HuH-7.5 (cell line): ENCODE results near the gene HYAL2.

Experiments used
- DNase-seq: peaks from one replicate; pipeline ENCODE4 v3.0.0; 2011; ENCODE audit warnings: low spot score

HYAL2 gene, protein sequence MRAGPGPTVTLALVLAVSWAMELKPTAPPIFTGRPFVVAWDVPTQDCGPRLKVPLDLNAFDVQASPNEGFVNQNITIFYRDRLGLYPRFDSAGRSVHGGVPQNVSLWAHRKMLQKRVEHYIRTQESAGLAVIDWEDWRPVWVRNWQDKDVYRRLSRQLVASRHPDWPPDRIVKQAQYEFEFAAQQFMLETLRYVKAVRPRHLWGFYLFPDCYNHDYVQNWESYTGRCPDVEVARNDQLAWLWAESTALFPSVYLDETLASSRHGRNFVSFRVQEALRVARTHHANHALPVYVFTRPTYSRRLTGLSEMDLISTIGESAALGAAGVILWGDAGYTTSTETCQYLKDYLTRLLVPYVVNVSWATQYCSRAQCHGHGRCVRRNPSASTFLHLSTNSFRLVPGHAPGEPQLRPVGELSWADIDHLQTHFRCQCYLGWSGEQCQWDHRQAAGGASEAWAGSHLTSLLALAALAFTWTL

DNA sequence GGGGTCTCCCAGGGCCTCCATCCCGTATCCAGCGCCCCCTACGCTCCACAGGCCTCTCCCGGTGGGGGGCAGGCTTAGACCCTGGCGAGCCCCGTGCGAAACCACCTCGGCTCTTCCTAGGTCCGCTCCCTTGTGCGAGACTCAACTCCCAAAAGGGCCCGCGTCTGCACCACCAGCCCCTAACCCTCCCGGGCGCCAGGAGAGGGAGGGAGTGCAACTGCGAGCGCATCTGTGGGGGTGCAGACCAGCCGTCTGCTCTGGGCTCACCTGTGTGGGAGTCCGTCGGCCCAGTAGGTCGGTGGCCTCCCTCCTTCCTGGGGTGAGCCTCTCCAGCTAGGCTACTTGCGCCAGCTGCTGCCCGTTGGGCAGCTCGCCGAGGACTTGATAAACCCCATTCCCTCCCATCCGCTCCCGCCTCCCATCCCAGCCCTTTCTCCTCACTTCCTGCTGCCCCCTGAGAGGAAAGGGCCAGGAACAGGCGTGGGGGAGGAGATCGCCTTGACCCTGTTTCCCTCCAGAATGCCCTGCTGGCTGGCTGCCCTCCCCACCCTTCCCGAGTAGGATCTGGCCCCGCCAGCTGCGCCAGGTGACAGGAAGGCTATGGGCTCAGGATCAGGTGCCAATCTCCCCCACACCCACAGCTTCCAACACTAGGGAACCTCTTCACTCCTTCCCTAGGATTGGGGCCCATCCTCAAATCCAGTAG lies at the start of gene HYAL2:
TSS of gene HYAL2 (minus strand) at position 360 of the 706 bp plus-strand sequence. CDS start 2,256 bp downstream, outside the sequence.
- no peak for DNase-seq

DNA sequence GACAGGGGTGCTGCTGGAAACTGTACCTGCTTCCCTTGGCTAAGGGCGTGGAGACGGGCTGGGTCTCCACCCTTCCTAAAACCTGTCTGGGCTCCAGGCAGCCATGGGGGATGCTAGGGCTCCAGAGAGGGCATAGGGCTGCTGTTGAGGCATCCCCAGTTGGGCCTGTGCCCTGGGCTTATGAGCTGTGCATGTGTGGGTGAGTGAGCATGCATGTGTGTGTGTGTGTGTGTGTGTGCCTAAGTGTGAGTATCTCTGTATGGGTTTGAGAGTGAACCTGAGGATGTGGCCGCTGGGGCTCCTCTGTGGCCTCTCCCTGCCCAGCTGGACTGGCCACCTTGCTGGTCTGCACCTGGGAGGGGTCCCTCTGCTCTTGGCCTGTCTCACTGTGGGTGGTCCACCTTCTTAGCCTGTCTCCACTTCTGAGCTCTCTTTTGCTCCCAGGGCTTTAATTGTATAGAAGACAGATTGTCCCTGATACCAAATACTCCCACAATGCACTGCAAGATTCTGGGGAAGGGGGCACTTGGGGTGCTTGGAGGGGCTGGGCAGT lies 48.7 kb upstream of the HYAL2 start:
- DNase-seq, result no peak

DNA sequence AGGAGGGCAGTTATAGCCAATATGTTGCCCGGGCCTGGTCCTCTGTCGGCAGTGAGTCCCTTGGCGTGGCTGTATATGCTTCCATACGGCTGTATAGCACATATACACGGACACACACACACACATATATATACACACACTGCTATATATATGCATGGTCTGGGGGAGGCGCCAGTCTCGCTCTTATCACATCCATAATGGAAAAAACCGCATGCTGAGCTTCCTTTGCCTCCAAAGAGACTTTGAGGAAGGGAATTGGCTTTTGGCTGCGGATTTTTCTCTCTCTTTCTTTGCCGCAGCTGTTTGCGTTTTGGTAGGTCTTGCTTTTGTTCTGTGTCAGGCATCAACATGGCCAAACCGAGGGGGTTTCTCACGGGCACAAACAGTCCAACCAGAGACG lies 48.0 kb upstream of the HYAL2 start:
- no peak for DNase-seq

DNA sequence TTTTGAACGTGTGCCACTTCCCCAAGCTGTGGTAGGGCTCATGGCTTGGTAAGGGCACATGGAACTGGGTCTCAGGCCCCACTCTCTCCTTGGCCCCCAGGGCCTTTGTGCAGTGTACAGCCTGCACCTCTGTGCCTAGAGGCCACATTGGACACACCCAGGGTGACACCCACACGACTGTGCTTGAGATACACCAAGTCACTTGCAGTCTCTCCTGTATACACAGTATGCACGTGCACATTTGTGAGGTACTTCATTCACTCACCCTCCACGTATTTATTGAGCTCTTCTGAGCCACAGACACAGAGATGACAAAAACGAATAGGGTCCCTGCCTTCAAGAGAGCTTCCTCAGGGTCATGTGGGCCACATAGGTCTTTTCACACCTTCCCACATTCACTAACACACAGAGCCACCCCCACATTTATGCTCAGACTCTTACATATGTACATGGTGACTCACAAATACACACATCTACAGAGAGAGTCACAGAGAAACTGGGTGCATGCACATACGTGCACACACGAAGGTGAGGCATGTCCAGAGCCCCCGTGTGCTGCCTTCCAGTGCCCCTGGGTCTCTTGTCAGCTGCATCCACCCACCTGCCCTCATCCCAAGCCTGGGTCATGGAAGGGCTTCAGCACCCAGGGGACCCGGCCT lies 46.6 kb upstream of the HYAL2 start:
- no peak for DNase-seq

DNA sequence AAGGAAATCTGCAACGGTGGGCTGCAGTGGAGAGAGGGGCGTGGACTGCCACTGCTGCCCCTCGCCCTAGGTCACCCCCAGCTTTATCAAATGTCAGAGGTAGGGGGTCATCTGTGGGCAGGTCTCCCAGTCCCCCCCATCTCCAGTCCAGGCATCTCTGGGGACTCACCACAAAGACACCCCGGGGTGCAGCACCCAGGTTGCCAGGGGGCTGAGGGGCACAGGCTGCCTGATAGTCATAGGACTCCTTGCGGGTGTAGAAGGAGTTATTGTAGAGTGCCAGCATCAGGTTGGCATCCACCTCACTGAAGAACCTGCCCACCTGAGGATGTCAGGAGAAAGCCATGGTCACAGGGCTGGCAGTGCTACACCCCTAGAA lies 43.3 kb upstream of the HYAL2 start:
- DNase-seq, result no peak

DNA sequence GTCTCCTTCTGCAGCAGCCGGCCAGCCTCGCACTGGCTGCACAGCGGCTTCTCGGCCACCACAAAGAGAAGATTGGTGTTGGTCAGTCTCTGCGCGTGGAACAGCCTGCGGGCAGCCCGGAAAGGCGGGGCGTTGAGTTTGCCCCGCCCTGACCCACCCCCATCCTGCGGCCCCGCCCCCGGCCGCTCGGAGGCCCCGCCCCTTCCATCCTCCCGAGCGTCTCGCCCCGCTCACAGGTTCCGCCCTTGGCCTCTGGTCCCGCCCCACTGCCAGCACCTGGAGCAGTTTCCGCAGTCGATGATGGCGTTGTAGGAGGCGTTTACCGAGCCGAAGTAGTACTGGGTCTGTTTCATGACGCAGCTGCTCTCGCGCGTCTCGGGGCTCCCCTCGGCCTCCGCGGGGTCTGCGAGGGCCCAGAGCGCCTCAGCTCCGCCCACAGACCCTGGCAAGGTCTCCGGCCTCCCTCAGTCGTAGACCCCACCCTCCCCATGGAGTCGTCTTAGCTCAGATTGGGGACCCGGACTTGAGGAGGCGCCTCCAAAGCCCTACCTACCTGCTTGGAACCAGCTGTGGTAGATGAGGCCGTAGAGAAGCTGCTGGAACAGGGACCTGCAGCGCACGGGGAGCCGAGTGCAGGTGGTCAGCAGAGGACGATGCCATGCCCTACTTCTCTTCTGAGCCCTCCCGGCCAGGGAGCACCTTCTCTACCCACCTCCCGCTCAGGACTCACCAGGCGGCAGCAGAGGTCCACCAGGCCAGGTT lies 42.7 kb upstream of the HYAL2 start:
- DNase-seq, result peak; percentile 81

DNA sequence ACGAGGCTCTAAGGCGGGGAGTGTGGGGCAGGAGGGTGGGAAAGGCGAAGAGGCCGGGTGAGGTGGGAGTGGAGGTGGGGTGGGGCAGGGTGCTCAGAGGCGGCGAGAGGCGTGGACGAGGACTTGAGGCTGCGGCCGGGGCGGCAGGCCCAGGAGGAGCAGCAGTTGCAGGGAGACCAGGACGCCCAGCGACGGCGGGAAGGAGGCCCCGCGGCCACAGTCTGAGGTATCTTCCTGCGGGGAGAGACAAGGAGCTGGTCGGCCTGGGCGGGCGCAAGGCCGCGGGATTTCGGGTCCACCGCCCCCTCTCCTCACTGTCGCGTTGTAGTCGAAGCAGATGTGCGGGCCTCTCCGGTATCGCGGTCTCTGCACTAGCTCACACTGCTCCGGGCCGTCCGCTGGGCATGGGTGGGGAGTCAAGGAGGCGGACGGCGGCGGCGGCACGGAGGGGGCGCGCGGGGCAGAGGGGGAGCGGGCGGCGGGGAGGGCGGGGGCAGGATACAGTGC lies 42.1 kb upstream of the HYAL2 start:
- DNase-seq, result no peak

DNA sequence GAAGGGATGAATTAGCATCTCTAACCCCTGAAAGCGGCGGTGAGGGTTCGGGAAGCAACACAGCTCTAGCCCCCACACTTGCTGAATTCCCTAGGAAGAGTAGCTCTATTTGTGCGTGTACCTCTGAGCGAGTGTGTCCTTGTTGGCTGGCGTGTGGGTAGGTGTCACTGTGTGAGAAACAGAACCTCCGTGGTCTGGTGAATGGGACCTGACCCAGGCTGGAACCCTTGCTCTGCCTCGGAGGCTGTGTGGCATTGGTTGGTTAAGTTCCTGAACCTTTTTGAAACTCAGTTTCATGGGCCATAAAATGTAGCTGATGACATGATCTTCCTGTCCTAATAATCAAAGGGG lies 37.2 kb upstream of the HYAL2 start:
- DNase-seq, result no peak

DNA sequence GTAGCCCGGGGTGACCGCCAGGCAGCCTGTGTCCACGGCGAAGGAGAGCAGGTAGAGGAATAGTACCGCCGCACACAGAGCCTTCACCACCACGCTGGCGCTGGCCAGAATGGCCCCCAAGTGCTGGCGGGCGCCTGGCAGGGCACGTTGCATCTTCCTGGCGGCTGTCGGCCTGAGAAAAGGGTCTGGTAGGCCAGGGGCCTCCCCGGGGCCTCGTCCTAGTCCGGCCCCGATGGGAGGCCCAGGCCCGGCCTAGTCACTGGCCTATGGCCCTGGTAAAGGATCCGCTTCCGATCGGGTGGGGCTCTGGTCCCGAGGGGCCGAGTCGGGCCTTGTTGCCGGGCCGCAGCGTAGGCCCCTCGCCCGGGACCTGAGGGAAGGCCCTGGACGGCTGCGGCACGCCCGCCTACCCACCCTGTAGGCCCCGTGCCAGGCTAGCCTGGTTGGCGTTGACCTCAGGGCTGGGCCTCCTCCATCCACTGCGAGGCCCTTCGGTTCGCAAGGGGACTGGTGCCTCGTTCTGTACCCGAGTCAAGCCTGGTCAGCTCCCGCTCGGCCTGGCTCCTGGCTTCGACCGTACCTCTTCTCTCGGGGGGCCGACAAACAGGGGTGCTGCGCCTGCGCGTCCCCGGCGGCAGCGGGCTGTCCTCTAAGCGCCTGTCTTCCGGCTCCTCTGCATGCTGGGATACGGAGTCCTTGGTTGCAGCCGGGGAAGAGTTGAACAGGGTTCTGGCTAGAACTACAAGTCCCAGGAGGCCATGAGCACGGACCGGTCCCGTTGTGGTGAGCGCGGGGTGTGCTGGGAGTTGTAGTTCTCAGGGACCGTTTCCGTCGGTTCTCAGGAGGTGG lies 36.6 kb upstream of the HYAL2 start, which contains the start of gene TMEM115:
TSS of gene TMEM115 (minus strand) at position 611 of the 849 bp plus-strand sequence. CDS start at position 153, 458 bp downstream.
- peak; percentile 95 for DNase-seq

DNA sequence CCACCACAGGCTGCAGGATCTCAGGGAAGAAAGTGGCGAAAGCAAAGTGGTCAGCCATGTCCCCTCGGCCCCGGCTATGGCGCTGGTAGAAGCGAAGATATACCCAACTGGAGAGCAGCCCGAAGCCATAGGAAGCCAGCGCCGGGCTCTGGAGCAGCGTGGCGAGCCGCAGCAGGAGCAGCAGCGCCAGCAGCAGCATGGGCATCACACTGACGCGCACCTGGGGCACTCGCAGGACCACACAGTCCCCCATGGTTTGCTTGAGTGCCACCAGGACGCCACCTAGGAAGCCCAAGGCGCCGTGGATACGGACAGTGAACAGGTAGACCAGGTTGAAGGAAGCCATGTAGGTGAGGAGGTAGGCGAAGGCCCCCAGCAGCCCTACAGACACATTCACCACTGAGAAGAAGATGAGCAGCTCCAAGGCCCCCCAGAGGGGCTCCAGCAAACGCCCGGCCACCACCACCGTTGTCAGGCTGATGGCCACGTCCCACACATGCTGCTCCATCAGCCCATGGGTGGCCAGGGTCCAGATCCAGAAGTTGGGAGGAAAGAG lies 35.9 kb upstream of the HYAL2 start:
- DNase-seq, result no peak

DNA sequence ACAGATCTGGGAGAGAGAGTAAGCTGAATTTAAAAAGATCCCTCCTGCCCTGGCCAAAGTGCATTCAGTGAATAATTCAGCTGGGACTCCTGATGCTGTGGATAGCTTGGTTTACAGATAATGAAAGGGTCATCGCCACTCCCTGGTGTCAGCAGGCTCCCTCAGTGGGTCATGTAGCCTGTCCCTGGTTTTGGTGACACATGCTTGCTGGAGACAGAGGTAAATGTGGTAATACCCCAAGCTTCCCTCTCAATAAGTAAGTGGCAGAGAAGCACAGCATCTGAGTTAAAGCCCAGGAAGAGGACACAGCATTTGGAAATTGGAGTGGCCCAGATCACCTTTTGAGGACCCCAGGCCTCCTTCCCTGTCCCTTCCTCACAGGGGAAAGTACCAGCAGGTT lies 34.9 kb upstream of the HYAL2 start:
- DNase-seq, result no peak

DNA sequence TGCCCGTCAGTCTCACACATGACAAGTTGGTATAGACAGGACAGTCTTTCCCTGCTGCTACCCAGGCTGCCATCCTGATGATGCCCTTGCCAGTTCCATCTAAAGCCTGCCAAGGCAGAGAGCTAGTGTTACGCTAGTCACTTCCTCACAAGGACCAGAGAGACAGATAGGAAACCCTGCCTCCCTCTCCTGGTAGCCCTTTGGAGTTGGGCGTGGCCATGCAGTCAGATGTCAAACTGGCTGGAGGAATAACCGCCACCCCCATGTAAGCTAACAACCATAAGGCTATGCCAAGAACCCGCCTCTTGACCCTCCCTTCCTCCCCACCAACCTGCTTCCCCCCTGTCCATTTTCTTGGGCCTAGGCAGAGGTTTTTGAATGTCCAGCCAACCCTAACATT lies 34.0 kb upstream of the HYAL2 start:
- DNase-seq, result no peak

DNA sequence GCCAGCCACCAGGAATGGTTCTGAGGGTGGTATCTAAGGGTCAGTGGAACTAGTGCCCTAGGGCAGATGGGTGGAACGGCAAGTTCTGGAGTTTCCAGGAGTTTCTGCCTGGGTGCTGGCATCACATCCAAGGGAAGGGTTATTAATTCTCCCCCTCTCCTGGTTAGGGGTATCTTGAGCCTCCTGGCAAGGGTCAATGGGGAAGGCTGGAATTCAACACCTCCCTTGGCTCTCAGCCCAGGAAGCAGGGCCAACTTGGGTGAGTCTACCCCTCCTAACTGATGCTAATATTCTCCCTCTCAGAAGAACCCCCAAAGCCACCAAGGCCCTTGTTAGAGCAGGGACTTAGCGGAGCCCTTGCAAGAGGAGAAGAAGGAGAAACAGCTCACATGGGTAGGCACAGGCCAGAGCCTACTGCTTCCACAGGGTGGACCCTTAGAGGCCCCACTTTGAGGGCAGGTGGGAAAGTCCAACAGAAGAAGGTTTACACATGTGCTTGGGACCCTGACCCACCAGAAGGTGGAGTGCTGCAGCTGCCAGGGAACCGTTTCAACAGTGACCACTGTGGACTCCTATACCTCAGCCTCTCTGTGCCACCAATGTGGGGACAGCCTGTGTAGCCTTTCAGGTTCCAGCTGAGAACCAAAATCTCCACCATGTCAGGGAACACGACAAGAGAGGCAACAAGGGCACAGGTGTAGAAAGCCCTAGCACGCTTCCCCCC lies 33.4 kb upstream of the HYAL2 start:
- no peak for DNase-seq

DNA sequence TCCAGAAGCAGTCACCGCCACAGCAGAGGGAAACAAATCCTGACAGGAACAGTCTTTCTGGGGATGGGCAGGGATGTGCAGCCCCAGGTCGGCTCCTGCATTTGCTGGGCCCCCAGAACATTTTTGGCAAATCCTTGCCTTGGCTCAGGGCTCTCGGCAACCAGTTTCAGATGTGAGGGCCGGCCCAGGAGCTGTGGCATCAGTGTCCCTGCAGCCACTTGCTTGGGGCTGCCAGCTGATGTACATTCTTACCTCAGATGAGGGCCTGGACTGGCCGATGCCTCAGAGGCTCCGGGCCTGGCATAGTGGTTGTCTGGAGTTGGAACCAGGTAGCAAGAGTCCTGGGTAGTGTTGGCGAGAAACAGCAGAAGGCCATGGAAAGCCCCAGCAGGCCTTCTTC lies 32.3 kb upstream of the HYAL2 start:
- DNase-seq, result no peak

DNA sequence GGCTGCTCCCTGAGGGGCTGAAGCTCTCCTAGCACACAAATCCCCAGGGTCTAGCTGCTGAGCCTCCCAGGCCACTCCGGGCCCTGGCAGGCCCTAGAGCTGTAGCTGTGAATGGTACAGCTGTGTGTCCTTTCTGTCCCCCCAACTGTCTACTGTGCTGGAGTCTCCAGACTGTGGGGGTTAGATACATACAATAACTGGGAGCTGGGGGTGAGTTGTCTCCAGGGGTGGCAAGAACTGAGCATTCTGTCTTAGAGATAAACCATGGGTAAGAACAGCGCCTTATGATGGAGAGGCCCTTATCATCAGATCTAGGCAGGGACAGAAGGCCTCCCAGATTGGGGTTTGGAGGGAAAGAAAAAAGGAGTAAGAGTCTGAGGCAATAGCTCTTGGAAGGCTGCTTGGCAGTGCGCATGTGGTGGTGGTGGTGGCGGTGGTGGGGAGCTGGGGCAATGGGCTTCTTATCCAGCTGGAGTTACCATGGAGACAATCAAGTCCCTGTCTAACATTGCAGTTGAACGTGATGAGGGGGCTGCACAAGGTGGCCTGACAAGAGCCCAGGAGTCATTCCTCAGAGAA lies 31.7 kb upstream of the HYAL2 start:
- DNase-seq, result no peak

DNA sequence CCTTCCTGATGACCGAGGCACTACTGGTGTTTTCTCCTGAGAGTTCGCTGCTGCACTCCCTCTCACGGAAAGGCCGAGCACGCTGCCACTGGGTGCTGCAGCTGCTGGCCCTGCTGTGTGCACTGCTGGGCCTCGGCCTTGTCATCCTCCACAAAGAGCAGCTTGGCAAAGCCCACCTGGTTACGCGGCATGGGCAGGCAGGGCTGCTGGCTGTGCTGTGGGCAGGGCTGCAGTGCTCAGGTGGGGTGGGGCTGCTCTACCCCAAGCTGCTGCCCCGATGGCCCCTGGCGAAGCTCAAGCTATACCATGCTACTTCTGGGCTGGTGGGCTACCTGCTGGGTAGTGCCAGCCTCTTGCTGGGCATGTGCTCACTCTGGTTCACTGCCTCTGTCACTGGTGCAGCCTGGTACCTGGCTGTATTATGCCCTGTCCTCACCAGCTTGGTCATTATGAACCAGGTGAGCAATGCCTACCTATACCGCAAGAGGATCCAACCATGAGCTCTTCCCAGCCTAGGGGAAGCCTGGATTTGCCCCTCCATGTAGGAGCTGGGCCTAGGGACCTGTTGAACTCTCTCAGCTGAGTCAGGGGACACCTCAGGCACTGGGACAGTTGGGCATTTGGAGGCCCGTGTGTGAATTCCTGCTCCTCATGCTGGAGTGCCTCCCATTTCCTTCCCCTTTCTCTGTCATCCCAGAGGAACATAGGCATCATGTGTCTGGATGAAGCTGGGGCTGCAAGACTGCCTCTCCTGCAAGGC lies 30.9 kb upstream of the HYAL2 start:
- DNase-seq, result no peak

DNA sequence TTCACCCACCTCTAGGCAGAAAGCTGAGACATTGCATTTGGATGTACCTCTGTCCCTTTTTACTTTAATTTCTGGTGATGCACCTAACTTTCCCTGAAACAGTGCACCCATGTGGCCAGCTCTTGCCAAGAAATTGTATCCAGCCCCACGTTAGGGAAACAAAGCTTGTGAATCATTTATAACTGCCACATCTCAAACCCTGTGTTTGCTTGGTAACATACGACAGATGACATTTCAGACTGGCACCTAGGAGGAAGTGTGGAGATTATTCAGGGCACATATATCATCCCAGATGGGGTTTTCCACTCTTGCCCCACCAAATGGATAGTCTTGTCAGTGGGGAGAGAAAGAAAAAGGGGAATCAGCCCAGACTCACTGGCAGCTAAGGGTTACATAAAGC lies 30.2 kb upstream of the HYAL2 start:
- DNase-seq, result no peak

DNA sequence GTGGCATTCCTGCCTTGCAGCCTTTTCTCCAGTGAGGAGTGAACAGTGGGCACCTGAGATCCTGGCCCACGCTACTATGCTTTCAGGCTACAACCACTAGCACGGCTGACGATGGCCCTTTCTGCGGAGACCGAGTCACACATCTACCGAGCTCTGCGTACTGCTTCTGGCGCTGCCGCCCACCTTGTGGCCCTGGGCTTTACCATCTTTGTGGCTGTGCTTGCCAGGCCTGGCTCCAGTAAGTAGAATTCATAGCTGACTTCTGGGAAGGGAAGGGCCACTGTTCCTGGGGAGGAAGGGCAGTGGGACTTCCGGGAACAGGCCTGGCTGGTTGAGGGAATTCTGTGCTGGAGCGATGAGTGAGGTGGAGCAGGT lies 28.8 kb upstream of the HYAL2 start:
- DNase-seq, result no peak
